Middle frontal gyrus (tissue), 1 donor: ENCODE results near the gene SNAP47.

Experiments
- DNase-seq: peaks from one replicate; pipeline ENCODE4 v3.0.0-alpha.2; 2015; ENCODE audit warnings: low spot score; ENCODE audit errors: extremely low spot score

Gene SNAP47

DNA sequence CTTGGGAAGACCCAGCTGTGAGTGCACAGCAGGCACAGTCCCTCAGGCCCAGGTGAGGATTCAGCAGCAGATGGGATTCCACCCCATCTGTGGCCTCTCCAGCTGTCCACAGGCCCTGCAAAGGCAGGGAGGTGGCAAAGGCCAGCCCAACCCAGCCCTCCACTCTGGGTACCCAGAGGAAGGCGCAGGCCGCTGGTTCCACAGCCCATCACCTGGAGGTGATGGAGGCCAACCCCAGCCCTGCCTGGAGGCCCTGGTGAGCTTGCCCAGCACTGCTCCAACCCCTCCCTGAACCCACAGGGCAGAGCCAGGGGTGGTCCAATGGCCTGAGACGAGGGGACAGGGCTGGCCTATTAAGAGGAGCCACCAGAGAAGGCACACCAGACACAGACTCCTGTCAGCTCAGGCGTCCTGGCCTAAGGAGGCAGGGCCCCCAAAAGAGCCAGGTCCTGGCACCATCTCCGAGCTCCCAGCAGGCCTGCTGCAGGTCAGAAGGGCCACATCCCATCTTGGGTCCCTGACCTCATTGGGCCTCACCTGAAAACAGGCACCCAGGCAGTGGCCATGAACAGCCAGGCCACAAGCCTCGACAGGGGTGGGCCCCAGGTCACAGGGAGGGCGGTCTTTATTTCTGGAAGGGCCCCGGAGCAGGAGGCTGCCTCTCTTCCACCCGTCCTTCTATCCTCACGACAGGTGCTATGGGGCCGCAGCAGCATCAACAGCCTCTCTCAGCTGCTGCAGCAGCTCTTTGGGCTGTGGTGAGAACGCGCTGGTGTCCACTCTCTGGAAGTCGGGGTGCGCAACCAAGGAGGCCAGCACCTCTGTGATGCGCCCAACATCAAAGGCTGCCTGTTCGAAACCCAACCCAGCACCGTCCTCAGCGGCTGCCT, 3.3 kb upstream of the SNAP47 start:
- no peak for DNase-seq

DNA sequence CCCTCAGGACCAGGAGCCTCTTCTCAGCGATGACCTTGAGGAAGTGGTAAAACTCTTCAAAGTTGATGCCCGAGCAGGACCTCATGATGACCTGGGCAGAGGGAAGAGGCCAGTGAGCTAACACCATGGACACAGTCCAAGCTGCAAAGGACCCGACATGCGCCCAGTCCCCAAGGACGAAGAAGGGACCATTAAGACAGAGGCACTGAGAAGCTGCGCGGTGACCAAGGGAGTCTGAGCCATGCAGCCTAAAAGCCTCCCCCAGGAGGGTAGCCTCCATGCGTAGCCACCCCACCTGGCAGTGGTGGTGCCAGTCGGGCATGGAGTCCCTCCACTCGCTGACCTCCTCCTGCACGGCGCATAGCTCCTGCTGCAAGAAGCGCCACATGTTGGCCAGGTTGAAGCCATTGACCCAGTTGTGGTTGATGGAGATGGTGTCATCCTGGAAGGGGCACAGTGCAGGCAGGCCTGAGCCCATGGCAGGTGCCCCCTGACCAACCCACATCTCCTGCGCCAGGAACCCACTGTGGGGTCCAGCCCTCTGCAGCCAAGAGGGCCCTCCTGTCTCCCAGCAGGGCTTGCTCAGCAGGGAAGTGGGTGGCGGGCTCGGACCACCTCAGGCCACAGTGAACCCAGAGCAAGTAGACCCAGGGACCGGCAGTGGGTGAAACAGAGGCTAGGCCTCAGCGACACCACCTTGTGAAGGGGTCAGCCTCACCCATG, 2.5 kb upstream of the SNAP47 start:
- no peak for DNase-seq

- no peak for DNase-seq
These were observed 1.9 kb upstream of the SNAP47 start for GRCh38 chr1:227733309-227733705.

DNA sequence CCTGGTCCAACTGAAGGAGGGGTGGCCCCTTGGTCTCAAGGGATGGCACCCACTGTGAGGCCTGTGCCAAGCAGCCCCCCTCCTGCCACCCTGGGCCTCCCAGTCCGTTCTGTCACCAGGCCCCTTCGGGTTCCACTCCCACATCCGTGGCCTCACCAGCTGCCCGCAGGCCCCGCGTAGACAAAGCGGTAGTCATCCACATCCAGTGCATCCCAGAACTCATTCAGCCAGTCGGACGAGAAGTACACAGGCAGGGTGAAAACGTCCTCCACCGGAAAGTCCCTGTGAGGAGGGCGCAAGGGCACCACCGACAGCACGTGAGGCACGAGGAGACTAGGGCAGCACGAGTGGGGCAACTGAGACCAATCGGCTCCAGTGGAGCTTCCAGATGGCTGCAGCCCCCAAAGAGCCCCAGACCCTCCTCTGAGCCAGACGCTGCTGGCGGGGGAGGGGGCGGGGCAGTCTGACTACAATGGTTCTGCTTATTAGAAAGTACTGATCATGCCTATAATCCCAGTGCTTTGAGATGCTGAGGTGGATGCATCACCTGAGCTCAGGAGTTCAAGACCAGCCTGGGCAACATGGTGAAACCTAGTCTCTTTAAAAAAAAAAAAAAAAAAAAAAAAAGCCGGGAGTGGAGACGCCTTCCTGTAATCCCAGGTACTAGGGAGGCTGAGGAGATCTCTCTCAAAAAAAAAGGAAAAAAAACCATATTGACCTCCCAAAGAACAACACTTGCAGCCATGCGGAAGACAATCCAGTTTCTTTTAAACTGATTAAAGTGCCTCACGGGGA, 1.3 kb upstream of the SNAP47 start:
- no peak for DNase-seq

- DNase-seq = no peak
These were observed 734 bp upstream of the SNAP47 start for GRCh38 chr1:227734546-227734855.

DNA sequence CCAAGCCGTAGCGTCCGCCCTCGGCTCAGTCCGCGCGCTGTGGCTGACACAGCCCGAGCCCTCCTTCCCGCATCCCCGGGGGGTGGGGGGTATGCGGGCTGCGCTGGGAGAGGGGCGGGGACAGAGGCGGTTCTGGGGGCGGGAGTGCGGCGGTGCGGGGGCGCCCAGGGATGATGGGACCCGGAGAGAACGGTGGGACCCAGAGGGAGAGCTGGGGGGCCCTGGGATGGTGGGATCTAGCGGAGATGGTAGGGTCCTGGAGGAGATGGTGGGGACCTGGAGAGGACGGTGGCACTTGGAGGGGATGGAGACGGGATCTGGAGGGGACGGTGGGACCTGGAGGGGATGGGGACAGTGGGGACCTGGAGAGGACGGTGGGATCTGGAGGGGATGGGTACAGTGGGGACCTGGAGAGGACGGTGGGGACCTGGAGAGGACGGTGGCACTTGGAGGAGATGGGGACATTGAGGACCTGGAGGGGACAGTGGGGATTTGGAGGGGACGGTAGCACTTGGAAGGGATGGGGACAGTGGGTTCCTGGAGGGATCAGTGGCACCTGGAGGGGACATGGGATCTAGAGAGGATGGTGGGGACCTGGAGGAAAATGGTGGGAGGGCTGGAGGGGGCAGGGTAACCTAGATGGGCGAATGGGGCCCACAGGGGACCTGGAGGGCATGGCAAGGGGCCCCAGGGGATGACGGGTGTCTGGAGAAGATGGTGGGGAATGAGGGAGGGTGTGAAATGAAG, 477 bp downstream of the SNAP47 start:
- no peak for DNase-seq

DNA sequence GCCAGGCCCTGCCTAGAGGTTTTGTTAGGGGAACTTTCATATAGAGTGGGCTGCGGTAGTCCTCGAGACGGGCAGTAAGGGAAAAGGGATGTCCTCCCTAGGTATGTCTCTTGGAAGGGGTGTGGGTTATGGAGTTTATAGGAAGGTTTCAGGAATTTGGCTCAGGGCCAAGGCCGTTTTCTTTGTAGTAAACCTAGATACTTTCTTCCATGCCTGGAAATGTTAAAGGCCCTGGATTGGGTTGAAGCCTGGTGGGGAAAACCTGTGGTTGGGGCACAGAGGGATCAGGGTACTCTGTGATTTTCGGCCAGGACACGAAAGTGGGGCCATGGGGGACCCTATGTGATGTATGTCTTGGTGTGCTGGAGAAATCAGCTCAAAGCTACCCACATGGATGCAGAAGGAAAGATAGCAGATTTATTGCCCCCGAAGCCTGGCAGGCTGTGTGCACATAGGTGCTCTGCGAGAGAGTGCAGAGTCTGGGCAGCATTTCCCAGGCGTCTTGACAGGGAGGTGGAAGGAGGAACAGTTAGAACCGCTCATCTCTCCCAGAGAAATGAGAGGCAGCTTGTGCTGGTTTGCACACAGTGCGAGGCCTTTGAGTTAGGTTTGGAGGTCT, 1.7 kb downstream of the SNAP47 start:
- no peak for DNase-seq

DNA sequence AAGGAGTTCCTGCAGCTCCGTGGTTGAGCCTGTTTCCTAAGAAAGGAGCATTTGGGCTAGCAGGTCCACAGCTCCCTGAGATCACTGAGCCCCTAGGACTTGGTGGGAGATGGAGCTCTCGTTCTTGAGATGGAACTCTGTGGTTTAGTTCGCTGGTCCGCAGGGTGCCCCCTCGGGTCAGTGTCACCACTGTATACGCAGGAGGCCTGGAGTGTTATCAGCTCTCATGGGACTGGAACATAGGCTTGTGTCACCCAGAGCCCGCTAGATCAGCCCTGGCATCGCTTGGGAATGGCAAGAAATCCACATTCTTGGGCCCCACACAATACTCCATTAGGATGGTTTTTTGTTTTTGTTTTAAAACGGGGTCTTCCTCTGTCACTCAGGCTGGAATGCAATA, 3.6 kb downstream of the SNAP47 start:
- DNase-seq = no peak

GRCh38 chr1:227739636-227740035, 4.4 kb downstream of the SNAP47 start:
- DNase-seq = no peak

DNA sequence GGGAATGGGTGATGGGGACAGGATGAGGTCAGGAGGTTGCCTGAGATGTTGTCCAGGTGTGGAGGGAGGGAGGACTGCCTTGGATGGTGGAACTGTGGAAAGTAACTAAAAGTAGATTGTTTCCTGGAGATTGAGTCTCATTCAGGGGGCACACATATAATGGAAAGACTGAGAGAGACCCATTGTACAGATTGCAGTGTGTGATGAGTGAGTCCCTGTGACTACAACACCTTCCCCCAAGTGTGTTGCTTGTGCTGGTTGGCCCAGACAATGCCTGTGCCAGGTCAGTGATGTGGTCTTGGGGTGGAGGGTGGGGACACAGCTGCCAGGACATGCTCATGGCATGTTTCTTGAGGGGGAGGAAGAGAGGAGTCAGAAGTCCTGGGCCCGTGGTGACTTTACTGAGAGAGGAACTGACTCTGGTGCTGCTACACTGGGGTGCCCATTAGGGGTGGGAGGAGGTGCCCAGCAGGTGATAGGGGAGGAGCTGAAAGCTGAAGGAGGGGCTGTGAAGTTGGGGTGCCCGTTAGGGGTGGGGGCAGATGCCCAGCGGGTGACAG, 5.2 kb downstream of the SNAP47 start:
- no peak for DNase-seq

DNA sequence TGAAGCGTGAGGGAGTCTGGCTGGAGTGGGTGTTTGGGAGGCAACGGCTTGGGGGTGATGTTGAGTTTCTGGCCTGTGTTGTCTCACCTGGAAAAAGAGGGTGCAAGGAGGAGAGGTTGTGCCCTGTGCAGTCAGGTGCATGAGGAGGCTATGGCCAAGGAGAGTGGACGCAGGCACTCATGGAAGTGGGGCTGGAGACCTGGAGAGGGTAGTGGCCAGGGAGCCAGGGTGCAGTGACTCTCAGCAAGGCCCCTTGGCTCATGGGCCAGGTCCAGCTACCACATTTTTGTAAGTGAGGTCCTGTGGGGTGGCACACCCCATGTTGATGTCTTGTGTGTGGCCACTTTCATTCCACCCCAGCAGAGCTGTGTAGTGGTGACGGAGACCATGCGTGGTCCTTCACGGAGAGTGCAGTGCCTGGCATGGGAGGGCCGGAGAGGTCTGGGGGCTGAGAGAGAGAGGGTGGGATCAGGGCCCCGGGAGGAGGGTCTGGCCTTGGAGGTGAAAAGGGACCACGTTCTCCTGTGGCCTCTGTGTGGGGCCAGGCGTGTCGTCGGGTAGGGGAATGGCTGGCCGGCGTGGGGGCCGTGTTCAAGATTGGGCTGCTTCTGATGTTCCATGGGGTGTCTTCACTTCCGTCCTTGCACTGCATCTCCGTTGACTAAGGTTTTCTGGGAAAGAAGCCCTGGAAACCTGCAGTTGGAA, 6.1 kb downstream of the SNAP47 start:
- no peak for DNase-seq

GRCh38 chr1:227742738-227743715, 7.8 kb downstream of the SNAP47 start:
- no peak for DNase-seq

DNA sequence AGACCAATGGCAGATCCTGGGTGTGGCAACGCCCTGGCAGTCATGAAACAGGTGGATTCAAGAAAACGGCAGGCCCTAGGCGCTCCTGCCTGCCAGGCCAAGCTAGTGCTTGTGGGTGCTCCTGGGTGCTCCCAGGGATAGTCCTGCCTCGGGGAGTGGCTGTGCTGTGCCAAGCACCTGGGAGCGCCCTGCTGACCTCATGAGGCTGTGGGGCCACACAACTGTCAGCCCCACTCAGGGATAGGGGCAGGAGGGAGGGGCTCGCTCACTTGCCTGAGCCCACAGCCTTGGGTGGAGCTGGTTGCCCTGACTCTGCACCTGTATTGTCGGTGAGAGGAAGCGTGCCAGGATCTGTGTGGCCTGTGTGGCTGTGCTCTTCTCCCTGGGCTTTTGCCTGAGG, 9.4 kb downstream of the SNAP47 start:
- no peak for DNase-seq

DNA sequence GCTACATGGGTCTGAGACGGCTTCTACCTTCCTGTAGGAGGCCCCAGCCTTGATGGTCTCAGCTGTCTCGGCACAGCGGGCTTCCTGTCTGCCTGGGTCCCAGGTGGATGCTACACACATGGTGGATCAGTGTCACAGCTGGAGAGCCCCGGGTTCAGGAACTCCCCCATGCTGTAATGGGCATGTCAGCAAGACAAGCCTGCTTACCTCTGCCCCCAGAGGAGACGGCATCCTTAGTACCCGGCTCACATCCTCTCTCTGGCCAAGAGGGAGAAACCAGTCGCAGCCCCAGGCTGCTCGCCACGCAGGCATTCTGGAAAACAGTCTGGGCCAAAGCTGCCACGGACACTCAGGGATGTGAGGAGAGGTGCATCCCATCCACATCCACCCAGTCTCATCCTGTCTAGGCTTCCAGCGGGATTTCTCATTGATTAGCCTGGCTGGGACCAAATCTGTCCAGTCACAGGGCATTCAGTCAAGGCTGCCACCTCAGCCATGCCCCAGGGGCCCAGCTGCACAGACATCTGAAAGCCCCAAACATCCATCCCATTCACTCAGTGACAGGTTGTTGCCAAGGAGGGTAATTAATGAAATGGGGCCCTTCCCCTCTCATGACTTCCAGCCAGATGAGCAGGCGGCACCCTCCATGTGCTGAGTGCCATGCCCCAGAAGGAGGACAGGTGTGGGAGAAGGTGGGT, 10.5 kb downstream of the SNAP47 start:
- no peak for DNase-seq

- DNase-seq = no peak
These were observed 11.4 kb downstream of the SNAP47 start for GRCh38 chr1:227746676-227747075.

DNA sequence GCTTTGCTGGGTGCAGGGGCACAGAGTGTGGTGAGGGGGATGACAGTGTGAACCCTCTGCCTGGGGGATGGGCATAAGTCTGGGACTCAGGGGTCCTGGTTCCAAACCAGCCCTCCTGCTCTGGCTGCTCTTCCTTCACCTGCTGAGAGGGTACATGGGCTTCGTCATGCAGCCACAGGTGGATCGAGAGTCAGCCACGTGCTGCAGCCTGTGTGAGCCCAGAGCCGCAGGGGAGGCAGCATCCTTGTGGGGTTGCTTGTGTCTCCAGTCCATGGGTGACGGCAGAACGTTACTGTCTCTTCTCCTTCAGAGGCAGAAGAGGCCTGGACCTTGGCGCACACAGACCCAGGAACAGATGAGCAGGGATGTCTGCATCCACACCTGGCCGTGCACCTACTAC, 12.1 kb downstream of the SNAP47 start:
- DNase-seq = no peak

DNA sequence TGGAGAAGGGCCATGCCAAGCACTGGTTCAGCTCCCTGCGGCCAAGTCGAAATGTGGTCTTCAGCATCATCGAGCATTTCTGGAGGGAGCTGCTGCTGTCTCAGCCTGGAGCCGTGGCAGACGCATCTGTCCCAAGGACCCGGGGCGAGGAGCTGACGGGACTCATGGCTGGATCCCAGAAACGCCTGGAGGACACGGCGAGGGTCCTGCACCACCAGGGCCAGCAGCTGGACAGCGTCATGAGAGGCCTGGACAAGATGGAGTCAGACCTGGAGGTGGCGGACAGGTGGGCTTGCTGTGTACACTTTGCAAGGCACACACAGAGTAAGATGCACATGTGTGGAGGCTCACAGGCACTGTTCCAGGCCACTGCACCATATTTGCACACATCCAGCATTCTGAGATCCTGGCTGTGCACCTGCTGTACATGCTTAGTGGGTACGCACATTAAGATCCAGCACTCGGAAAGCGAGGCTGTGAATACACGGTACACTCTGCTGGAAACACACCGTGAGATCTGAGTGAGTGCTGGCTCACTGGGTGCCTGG, 12.8 kb downstream of the SNAP47 start:
- DNase-seq = no peak
